Loucy (cell line): ENCODE data around the gene DLK1.

Experiments used
- H2AFZ ChIP-seq: fragments of 200-600 bp; sonication (generic); 2 replicates; pipeline ENCODE4 v1.6.0; 2016; ENCODE audit warnings: antibody characterized with exemption, mild to moderate bottlenecking, low read length, moderate library complexity
- H3F3A ChIP-seq: fragments of 200-600 bp; 2 replicates; pipeline ENCODE4 v1.6.0; 2016; ENCODE audit warnings: antibody characterized with exemption, low read depth, mild to moderate bottlenecking
- H3K27me3 ChIP-seq: fragments of 200-600 bp; sonication (generic); 2 replicates; pipeline ENCODE4 v1.6.1; 2014; ENCODE audit warnings: low read length, mild to moderate bottlenecking; ENCODE audit not compliant: insufficient read depth, poor library complexity, severe bottlenecking
- H3K36me3 ChIP-seq: fragments of 200-600 bp; sonication (generic); 2 replicates; pipeline ENCODE4 v1.6.1; 2016; ENCODE audit warnings: low read length; ENCODE audit not compliant: insufficient read depth
- H3K4me1 ChIP-seq: fragments of 200-600 bp; sonication (generic); 2 replicates; pipeline ENCODE4 v1.5.1; 2014; ENCODE audit warnings: low read length, mild to moderate bottlenecking; ENCODE audit not compliant: insufficient read depth, poor library complexity, severe bottlenecking
- H3K4me2 ChIP-seq: fragments of 200-600 bp; sonication (generic); 2 replicates; pipeline ENCODE4 v1.6.0; 2014; ENCODE audit warnings: antibody characterized with exemption, low read length, low read depth, mild to moderate bottlenecking; ENCODE audit not compliant: poor library complexity, severe bottlenecking
- H3K4me3 ChIP-seq: fragments of 200-600 bp; sonication (generic); 2 replicates; pipeline ENCODE4 v1.5.1; 2014; ENCODE audit warnings: low read length, mild to moderate bottlenecking, mixed read lengths; ENCODE audit not compliant: poor library complexity, severe bottlenecking
- H3K79me2 ChIP-seq: fragments of 200-600 bp; sonication (generic); 2 replicates; pipeline ENCODE4 v1.6.1; 2014; ENCODE audit warnings: low read length; ENCODE audit not compliant: insufficient read depth
- H3K9ac ChIP-seq: fragments of 200-600 bp; sonication (generic); 2 replicates; pipeline ENCODE4 v1.6.0; 2014; ENCODE audit warnings: mild to moderate bottlenecking, low read depth, low read length, moderate library complexity; ENCODE audit not compliant: poor library complexity, severe bottlenecking
- H3K9me2 ChIP-seq: fragments of 200-600 bp; sonication (generic); replicated peaks from 2 replicates; pipeline ENCODE4 v1.6.1; 2016; ENCODE audit warnings: low read depth, low read length, mixed read lengths
- H3K9me3 ChIP-seq: fragments of 200-600 bp; sonication (generic); 2 replicates; pipeline ENCODE4 v1.6.1; 2014; ENCODE audit warnings: mild to moderate bottlenecking, antibody characterized with exemption, low read length, low read depth; ENCODE audit not compliant: insufficient read depth
- H4K20me1 ChIP-seq: fragments of 200-600 bp; sonication (generic); 2 replicates; pipeline ENCODE4 v1.6.0; 2014; ENCODE audit warnings: antibody characterized with exemption, low read length, mild to moderate bottlenecking; ENCODE audit not compliant: insufficient read depth, poor library complexity, severe bottlenecking
- CTCF ChIP-seq: fragments of 200-600 bp; sonication (generic); conservative IDR thresholded peaks from 2 replicates; pipeline ENCODE4 v1.5.1; 2014; ENCODE audit warnings: mild to moderate bottlenecking, antibody characterized with exemption, low read length
- EZH2phosphoT487 ChIP-seq: fragments of 200-600 bp; IDR thresholded peaks from 2 replicates; pipeline ENCODE4 v1.6.1; 2018; ENCODE audit warnings: antibody characterized with exemption, mild to moderate bottlenecking, moderate library complexity, borderline replicate concordance

DLK1 gene

GRCh38 chr14:100706860-100707259, 19.8 kb upstream of the DLK1 start:
- no peak overlapping the region for H3K9ac ChIP-seq
- H2AFZ ChIP-seq = no peak overlapping the region
- no peak overlapping the region for H3K4me2 ChIP-seq
- no peaks in the 10 kb centered on the region for H3K9me3 ChIP-seq
- no peaks in the 10 kb centered on the region for H3F3A ChIP-seq
- H4K20me1 ChIP-seq = no peaks in the 10 kb centered on the region
- TF ChIP-seq EZH2phosphoT487 = no peak
- no peak for TF ChIP-seq CTCF
- no peaks in the 10 kb centered on the region for H3K36me3 ChIP-seq
- no peaks in the 10 kb centered on the region for H3K79me2 ChIP-seq
- no peaks in the 10 kb centered on the region for H3K9me2 ChIP-seq
- no peak overlapping the region for H3K4me3 ChIP-seq
- peaks cover 13% of the 10 kb centered on the region for H3K4me1 ChIP-seq
- no peaks in the 10 kb centered on the region for H3K27me3 ChIP-seq

GRCh38 chr14:100708425-100709288, 18.0 kb upstream of the DLK1 start:
- Histone ChIP-seq H3K36me3 (no peaks in the 10 kb centered on the region), H3K4me1 (peaks cover 25% of the 10 kb centered on the region), H2AFZ (no peak overlapping the region), H3F3A (no peaks in the 10 kb centered on the region), H4K20me1 (no peaks in the 10 kb centered on the region), H3K9ac (no peak overlapping the region), H3K4me2 (no peak overlapping the region), H3K4me3 (no peak overlapping the region), H3K27me3 (no peaks in the 10 kb centered on the region), H3K9me2 (no peaks in the 10 kb centered on the region), H3K79me2 (peaks cover 11% of the 10 kb centered on the region; the same call in 1 of the 2 replicates), H3K9me3 (no peaks in the 10 kb centered on the region)
- peak; percentile 42 for TF ChIP-seq CTCF
- TF ChIP-seq EZH2phosphoT487 = no peak

GRCh38 chr14:100709289-100710284, 17.1 kb upstream of the DLK1 start:
- Histone ChIP-seq H3K4me3 (no peak overlapping the region), H3K9me2 (no peaks in the 10 kb centered on the region), H4K20me1 (no peaks in the 10 kb centered on the region), H3K36me3 (no peaks in the 10 kb centered on the region), H3K79me2 (peaks cover 17% of the 10 kb centered on the region; the same call in 1 of the 2 replicates), H3K9me3 (no peaks in the 10 kb centered on the region), H3K4me2 (no peak overlapping the region), H3K4me1 (peaks cover 31% of the 10 kb centered on the region), H2AFZ (no peak overlapping the region), H3K9ac (no peak overlapping the region), H3K27me3 (no peaks in the 10 kb centered on the region), H3F3A (no peaks in the 10 kb centered on the region)
- TF ChIP-seq CTCF (no peak), EZH2phosphoT487 (no peak)
